SK-N-SH (cell line): ENCODE measurements around the gene TOMM40. TPM values are rescaled to one million over a fixed set of nuclear protein-coding genes. Genes with fewer than 3 reads are reported as not detected.

Experiments
- CTCF ChIA-PET: fragments of 300-600, 350-600 bp; formaldehyde crosslinking; extraction: SDS; loops from one replicate; lab custom pipeline; 2021; lab: Yijun Ruan, JAX
- POLR2A ChIA-PET: fragments of 350-600 bp; sonication (Branson Sonifier 250); formaldehyde crosslinking; extraction: SDS; loops from one replicate; lab custom pipeline; 2020; ENCODE audit warnings: antibody characterized with exemption, inconsistent platforms; lab: Yijun Ruan, JAX
- DNase-seq: peaks from one replicate; pipeline ENCODE4 v3.0.0; 2012
- H2AFZ ChIP-seq: fragments of 200-600 bp; sonication (generic); 2 replicates; pipeline ENCODE4 v1.8.1; 2016; ENCODE audit warnings: antibody characterized with exemption, mild to moderate bottlenecking, low read depth
- H3F3A ChIP-seq: fragments of 200-600 bp; sonication (generic); replicated peaks from 2 replicates; pipeline ENCODE3; 2016; ENCODE audit warnings: antibody characterized with exemption, mild to moderate bottlenecking; ENCODE audit not compliant: insufficient read depth
- H3K27ac ChIP-seq, 2 experiments: fragments of 200-500 bp in 1 of 2; fragments of 200-600 bp in 1 of 2; sonication (Bioruptor generic) in 1 of 2; sonication (generic), shearing (Covaris generic) in 1 of 2; 2 replicates each; pipeline versions ENCODE4 v1.5.1 to v1.6.1; 2014 to 2016; ENCODE audit warnings: low read depth in 2 of 2, inconsistent platforms in 1 of 2, low read length in 1 of 2, mild to moderate bottlenecking in 1 of 2, mixed read lengths in 1 of 2
- H3K27me3 ChIP-seq: fragments of 200-600 bp; sonication (generic), shearing (Covaris generic); 2 replicates; pipeline ENCODE4 v1.6.1; 2016; ENCODE audit warnings: mixed run types; ENCODE audit not compliant: insufficient read depth
- H3K36me3 ChIP-seq, 2 experiments: fragments of 200-500 bp in 1 of 2; fragments of 200-600 bp in 1 of 2; sonication (Bioruptor generic) in 1 of 2; sonication (generic) in 1 of 2; replicated peaks in 1 of 2; 2 replicates each; pipeline versions ENCODE3 to v1.5.1; 2014 to 2016; ENCODE audit warnings: low read length in 1 of 2, mild to moderate bottlenecking in 1 of 2; ENCODE audit not compliant: insufficient read depth in 2 of 2, control insufficient read depth in 1 of 2
- H3K4me1 ChIP-seq, 2 experiments: fragments of 200-500 bp in 1 of 2; fragments of 200-600 bp in 1 of 2; sonication (Bioruptor generic) in 1 of 2; sonication (generic), shearing (Covaris generic) in 1 of 2; 2 replicates each; pipeline versions ENCODE4 v1.5.1 to v1.6.1; 2014 to 2016; ENCODE audit warnings: low read depth in 1 of 2, low read length in 1 of 2, mixed run types in 1 of 2; ENCODE audit not compliant: insufficient read depth in 2 of 2, control insufficient read depth in 1 of 2
- H3K4me2 ChIP-seq: fragments of 200-600 bp; sonication (generic), shearing (Covaris generic); 2 replicates; pipeline ENCODE4 v1.6.1; 2017; ENCODE audit warnings: mixed run types
- H3K4me3 ChIP-seq, 2 experiments: fragments of 200-500 bp in 1 of 2; fragments of 200-600 bp in 1 of 2; sonication (Bioruptor generic) in 1 of 2; sonication (generic), shearing (Covaris generic) in 1 of 2; 2 replicates each; pipeline versions ENCODE4 v1.5.1 to v1.8.1; 2014 to 2016; ENCODE audit warnings: low read depth in 2 of 2, inconsistent platforms in 1 of 2, low read length in 1 of 2, mild to moderate bottlenecking in 1 of 2, mixed read lengths in 1 of 2, moderate library complexity in 1 of 2
- H3K79me2 ChIP-seq: fragments of 200-600 bp; sonication (generic); 2 replicates; pipeline ENCODE4 v1.8.1; 2017; ENCODE audit warnings: mild to moderate bottlenecking; ENCODE audit not compliant: insufficient read depth
- H3K9ac ChIP-seq: fragments of 200-600 bp; sonication (generic); 2 replicates; pipeline ENCODE4 v1.6.1; 2017; ENCODE audit warnings: mixed run types
- H3K9me2 ChIP-seq: fragments of 200-600 bp; sonication (generic); 2 replicates; pipeline ENCODE4 v1.6.1; 2017; ENCODE audit warnings: mixed run types
- H3K9me3 ChIP-seq: fragments of 200-600 bp; sonication (generic); 2 replicates; pipeline ENCODE4 v1.6.1; 2017; ENCODE audit warnings: mixed run types, mild to moderate bottlenecking, moderate library complexity
- H4K20me1 ChIP-seq: fragments of 200-600 bp; sonication (generic); 2 replicates; pipeline ENCODE4 v1.6.1; 2017; ENCODE audit warnings: mild to moderate bottlenecking, mixed run types; ENCODE audit not compliant: insufficient read depth
- EZH2phosphoT487 ChIP-seq: fragments of 200-600 bp; sonication (generic); IDR thresholded peaks from 2 replicates; pipeline ENCODE4 v1.6.1; 2017; ENCODE audit warnings: low read depth, mixed run types, mild to moderate bottlenecking, antibody characterized with exemption, moderate library complexity, borderline replicate concordance
- FOSL2 ChIP-seq: IDR thresholded peaks from 2 replicates; pipeline ENCODE4 v1.4.0; 2012; ENCODE audit warnings: low read depth, mild to moderate bottlenecking, moderate library complexity, borderline replicate concordance
- FOXJ3 ChIP-seq: sonication (generic); formaldehyde crosslinking; IDR thresholded peaks from 2 replicates; pipeline ENCODE4 v1.5.1; 2020; ENCODE audit warnings: mild to moderate bottlenecking, missing genetic modification reagents
- FOXM1 ChIP-seq: IDR thresholded peaks from 2 replicates; pipeline ENCODE4 v1.4.0; 2012; ENCODE audit warnings: low read depth, mild to moderate bottlenecking
- GABPA ChIP-seq: IDR thresholded peaks from 2 replicates; pipeline ENCODE4 v1.4.0; 2012; ENCODE audit warnings: low read depth, mild to moderate bottlenecking
- GATA2 ChIP-seq: sonication (generic); formaldehyde crosslinking; IDR thresholded peaks from 2 replicates; pipeline ENCODE4 v1.5.0; 2020; ENCODE audit warnings: mild to moderate bottlenecking, missing genetic modification reagents
- MXI1 ChIP-seq: IDR thresholded peaks from 2 replicates; pipeline ENCODE4 v1.6.1; 2012; ENCODE audit warnings: mild to moderate bottlenecking, low read depth, low read length, improper control_type of control experiment
- NFIC ChIP-seq: IDR thresholded peaks from 2 replicates; pipeline ENCODE4 v1.4.0; 2012; ENCODE audit warnings: borderline replicate concordance
- NRF1 ChIP-seq: IDR thresholded peaks from 2 replicates; pipeline ENCODE4 v1.6.1; 2012; ENCODE audit warnings: low read depth, mild to moderate bottlenecking, low read length
- RXRA ChIP-seq: IDR thresholded peaks from 2 replicates; pipeline ENCODE4 v1.4.0; 2012; ENCODE audit warnings: low read depth, mild to moderate bottlenecking, borderline replicate concordance
- TAF1 ChIP-seq: IDR thresholded peaks from 2 replicates; pipeline ENCODE4 v1.6.1; 2012; ENCODE audit warnings: low read depth, mild to moderate bottlenecking, low read length, moderate library complexity, borderline replicate concordance
- TCF12 ChIP-seq: IDR thresholded peaks from 2 replicates; pipeline ENCODE4 v1.4.0; 2012
- ZBTB33 ChIP-seq: IDR thresholded peaks from 2 replicates; pipeline ENCODE4 v1.4.0; 2012; ENCODE audit warnings: low read depth, borderline replicate concordance
- WGBS: methylation state at CpG from one replicate; pipeline ENCODE4 v1.1.6; 2017; ENCODE audit warnings: low lambda C conversion rate; 5-methylcytosine and 5-hydroxymethylcytosine counted together
- polyA plus RNA-seq, 3 experiments: library from polyadenylated mRNA; depleted of rRNA; stranded (reverse); fragments of >200 nt; gene quantifications; 2 replicates each; pipeline ENCODE4 v1.2.3, GENCODE V29; 2012
- TF ChIP-seq, protein P1 (sequence below): fragments of 200-600 bp; sonication (generic); IDR thresholded peaks from 2 replicates; pipeline ENCODE4 v1.6.1; 2017; ENCODE audit warnings: antibody characterized with exemption, mild to moderate bottlenecking, moderate library complexity

Gene TOMM40
- polyA plus RNA-seq, 1 of the 3 experiments (the other 2 are of a cell fraction): 78.9 TPM

DNA sequence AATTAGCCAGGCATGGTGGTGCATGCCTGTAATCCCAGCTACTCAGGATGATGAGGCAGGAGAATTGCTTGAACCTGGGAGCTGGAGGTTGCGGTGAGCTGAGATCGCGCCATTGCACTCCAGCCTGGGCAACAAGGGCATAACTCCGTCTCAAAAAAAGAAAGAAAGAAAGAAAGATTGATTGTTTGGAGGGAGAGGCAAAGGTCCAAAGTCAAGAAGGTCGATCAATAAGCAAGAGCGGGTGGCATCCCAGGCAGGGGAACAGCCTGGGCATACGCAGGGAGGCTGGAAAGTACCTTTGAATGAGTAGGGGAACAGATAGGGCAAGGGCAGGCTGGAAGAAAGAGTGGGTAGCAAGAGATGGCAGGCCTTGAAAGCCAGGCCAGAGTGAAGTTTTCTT is 39.0 kb downstream of the TOMM40 start (continued):
- TF ChIP-seq FOSL2: no peak

DNA sequence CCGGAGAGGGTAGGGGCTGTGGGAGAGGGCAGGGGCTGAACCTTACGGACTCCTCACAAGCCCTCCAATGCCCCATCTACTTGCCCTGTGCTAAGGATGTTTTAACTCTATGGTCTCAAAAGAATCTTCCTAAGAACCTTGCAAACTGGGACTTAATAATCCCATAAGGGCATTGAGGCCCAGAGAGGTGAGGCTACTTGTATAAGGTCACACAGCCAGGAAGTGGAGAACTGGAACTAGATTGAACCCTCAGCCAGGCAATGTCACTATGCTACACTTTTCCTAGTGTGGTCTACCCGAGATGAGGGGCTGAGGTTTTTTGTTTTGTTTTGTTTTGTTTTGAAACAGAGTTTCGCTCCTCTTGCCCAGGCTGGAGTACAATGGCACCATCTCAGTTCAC is 40.5 kb downstream of the TOMM40 start:
- WGBS: 45% methylated on average over 4 of the region's 4 CpGs
- Histone ChIP-seq H2AFZ (no peak overlapping the region), H3K79me2 (no peaks in the 10 kb centered on the region), H3K9me2 (no peaks in the 10 kb centered on the region), H3K9ac (no peak overlapping the region), H3K27me3 (0 out of 2 replicates have a peak, but pooled peaks cover 14% of the 10 kb centered on the region), H3K36me3 (no peaks in the 10 kb centered on the region), H3K27ac (no peak overlapping the region), H3K9me3 (no peaks in the 10 kb centered on the region), H3K4me1 (no peaks in the 10 kb centered on the region; a peak in 1 of 4 replicates), H4K20me1 (no peaks in the 10 kb centered on the region), H3F3A (no peaks in the 10 kb centered on the region), H3K4me2 (no peak overlapping the region), H3K4me3 (no peak overlapping the region)
- POLR2A ChIA-PET: no interaction called here
- peak; percentile 5 for DNase-seq
- CTCF ChIA-PET: interaction anchor here (1.1 kb wide), 1 partner anchor 21 kb away, joined by 3 read pairs; no protein-coding TSS in a partner anchor
- TF ChIP-seq TCF12 (no peak), NFIC (no peak), FOXM1 (no peak), TAF1 (no peak), MXI1 (no peak), GATA2 (CRISPR knock-in tag) (no peak)

- H3K79me2 ChIP-seq: no peaks in the 10 kb centered on the region
- H3K9ac ChIP-seq: no peak overlapping the region
- no peaks in the 10 kb centered on the region for H3K27me3 ChIP-seq
- no peak overlapping the region for H3K4me3 ChIP-seq
- ChIA-PET POLR2A (no interaction called here), CTCF (interaction anchor here (0.8 kb wide), 1 partner anchor 12 kb away, joined by 4 read pairs; no protein-coding TSS in a partner anchor)
- H2AFZ ChIP-seq: no peak overlapping the region
- WGBS: 72% methylated on average over 5 of the region's 5 CpGs
- no peaks in the 10 kb centered on the region for H3K9me2 ChIP-seq
- no peaks in the 10 kb centered on the region for H3K4me1 ChIP-seq
- H3K9me3 ChIP-seq: no peaks in the 10 kb centered on the region
- H3K27ac ChIP-seq: no peak overlapping the region
- H4K20me1 ChIP-seq: no peaks in the 10 kb centered on the region
- no peaks in the 10 kb centered on the region for H3F3A ChIP-seq
- H3K4me2 ChIP-seq: no peak overlapping the region
- H3K36me3 ChIP-seq: no peaks in the 10 kb centered on the region
- TF ChIP-seq ZBTB33: no peak
- no peak for TF ChIP-seq EZH2phosphoT487
- TF ChIP-seq RXRA: no peak
- no peak for TF ChIP-seq GATA2 (CRISPR knock-in tag)
- TF ChIP-seq NRF1: no peak
- no peak for TF ChIP-seq FOXJ3
- TF ChIP-seq GABPA: no peak
- TF ChIP-seq, protein P1, sequence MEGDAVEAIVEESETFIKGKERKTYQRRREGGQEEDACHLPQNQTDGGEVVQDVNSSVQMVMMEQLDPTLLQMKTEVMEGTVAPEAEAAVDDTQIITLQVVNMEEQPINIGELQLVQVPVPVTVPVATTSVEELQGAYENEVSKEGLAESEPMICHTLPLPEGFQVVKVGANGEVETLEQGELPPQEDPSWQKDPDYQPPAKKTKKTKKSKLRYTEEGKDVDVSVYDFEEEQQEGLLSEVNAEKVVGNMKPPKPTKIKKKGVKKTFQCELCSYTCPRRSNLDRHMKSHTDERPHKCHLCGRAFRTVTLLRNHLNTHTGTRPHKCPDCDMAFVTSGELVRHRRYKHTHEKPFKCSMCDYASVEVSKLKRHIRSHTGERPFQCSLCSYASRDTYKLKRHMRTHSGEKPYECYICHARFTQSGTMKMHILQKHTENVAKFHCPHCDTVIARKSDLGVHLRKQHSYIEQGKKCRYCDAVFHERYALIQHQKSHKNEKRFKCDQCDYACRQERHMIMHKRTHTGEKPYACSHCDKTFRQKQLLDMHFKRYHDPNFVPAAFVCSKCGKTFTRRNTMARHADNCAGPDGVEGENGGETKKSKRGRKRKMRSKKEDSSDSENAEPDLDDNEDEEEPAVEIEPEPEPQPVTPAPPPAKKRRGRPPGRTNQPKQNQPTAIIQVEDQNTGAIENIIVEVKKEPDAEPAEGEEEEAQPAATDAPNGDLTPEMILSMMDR: no peak
- no peak for DNase-seq
Observed at GRCh38 chr19:44939668-44940067, 48.6 kb downstream of the TOMM40 start.
